ENCODE measurements around the gene KRTAP12-4.

The KRTAP12-4 gene

DNA sequence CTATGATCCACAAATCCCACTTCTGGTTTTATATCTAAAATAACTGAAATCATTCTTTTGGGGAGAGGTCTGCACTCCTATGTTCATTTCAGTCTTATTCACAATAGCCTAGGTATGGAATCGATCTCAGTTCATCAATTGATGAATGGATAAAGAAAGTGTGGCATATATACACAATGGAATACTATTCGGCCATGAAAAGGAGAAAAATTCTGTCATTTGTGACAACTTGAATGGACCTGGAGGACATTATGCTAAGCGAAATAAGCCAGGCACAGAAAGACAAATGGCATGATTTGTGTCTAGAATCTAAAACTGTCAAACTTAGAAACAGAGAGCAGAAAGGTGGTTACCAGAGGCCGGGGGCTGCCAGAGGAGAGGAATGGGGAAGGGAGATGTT lies 48.0 kb downstream of the KRTAP12-4 start:
- no peak for FAIRE-seq
